H1 (cell line): ENCODE data around the gene NABP2.

Experiments used
- EZH2 ChIP-seq: fragments of 200-600 bp; sonication (generic); IDR thresholded peaks from 2 replicates; pipeline ENCODE4 v1.7.1; 2012; ENCODE audit warnings: low read depth, mild to moderate bottlenecking, moderate library complexity, low read length, inconsistent platforms; ENCODE audit not compliant: severe bottlenecking
- RNF2 ChIP-seq: fragments of 200-900, 300-1000 bp; sonication (generic); IDR thresholded peaks from 2 replicates; pipeline ENCODE4 v1.7.1; 2016; ENCODE audit warnings: borderline replicate concordance, low read depth, mild to moderate bottlenecking, antibody characterized with exemption, low read length; ENCODE audit not compliant: poor library complexity, severe bottlenecking; ENCODE audit errors: missing control alignments
- SIX5 ChIP-seq: IDR thresholded peaks from 2 replicates; pipeline ENCODE4 v1.6.1; 2011; ENCODE audit warnings: mild to moderate bottlenecking, low read depth, low read length
- TAF1 ChIP-seq: IDR thresholded peaks from 2 replicates; pipeline ENCODE4 v1.6.1; 2011; ENCODE audit warnings: mild to moderate bottlenecking, low read depth, low read length

- TF ChIP-seq SIX5 (no peak), TAF1 (no peak), RNF2 (no peak), EZH2 (no peak)
These were observed 12.8 kb downstream of the NABP2 start for GRCh38 chr12:56236985-56237384.
